KOPT-K1 (cell line): ENCODE results near the gene MAD1L1.

Source experiments
- H3K27ac ChIP-seq: fragments of 200-600 bp; sonication (generic); 2 replicates; pipeline ENCODE4 v1.5.1; 2016; ENCODE audit warnings: antibody characterized with exemption, mild to moderate bottlenecking, low read depth, low read length; ENCODE audit not compliant: poor library complexity, severe bottlenecking
- H3K36me3 ChIP-seq: fragments of 200-600 bp; sonication (generic); 2 replicates; pipeline ENCODE4 v1.5.1; 2017; ENCODE audit warnings: antibody characterized with exemption, mild to moderate bottlenecking, low read length, moderate library complexity; ENCODE audit not compliant: insufficient read depth
- H3K9me3 ChIP-seq: fragments of 200-600 bp; sonication (generic); 2 replicates; pipeline ENCODE4 v1.5.1; 2017; ENCODE audit warnings: antibody characterized with exemption, low read length, mild to moderate bottlenecking; ENCODE audit not compliant: insufficient read depth, poor library complexity, severe bottlenecking

The MAD1L1 gene

GRCh38 chr7:1918881-1919525 lies 313.7 kb downstream of the MAD1L1 start:
- Histone ChIP-seq H3K27ac (no peak overlapping the region), H3K9me3 (no peaks in the 10 kb centered on the region), H3K36me3 (peaks cover 21% of the 10 kb centered on the region; the same call in 1 of the 2 replicates)

- H3K27ac ChIP-seq, result no peak overlapping the region
- peaks cover 18% of the 10 kb centered on the region; the same call in 1 of the 2 replicates for H3K36me3 ChIP-seq
- no peaks in the 10 kb centered on the region for H3K9me3 ChIP-seq
Measured at GRCh38 chr7:1918063-1918645, 314.6 kb downstream of the MAD1L1 start.

- Histone ChIP-seq H3K27ac (no peak overlapping the region), H3K36me3 (peaks cover 11% of the 10 kb centered on the region; the same call in 1 of the 2 replicates), H3K9me3 (no peaks in the 10 kb centered on the region)
Measured at GRCh38 chr7:1917221-1918062, 315.3 kb downstream of the MAD1L1 start.

GRCh38 chr7:1916601-1916970 lies 316.2 kb downstream of the MAD1L1 start:
- H3K36me3 ChIP-seq, result peaks cover 5% of the 10 kb centered on the region; the same call in 1 of the 2 replicates
- H3K9me3 ChIP-seq, result no peaks in the 10 kb centered on the region

GRCh38 chr7:1915956-1916600 lies 316.7 kb downstream of the MAD1L1 start:
- Histone ChIP-seq H3K36me3 (peaks cover 5% of the 10 kb centered on the region; the same call in 1 of the 2 replicates), H3K9me3 (no peaks in the 10 kb centered on the region), H3K27ac (no peak overlapping the region)

More at GRCh38 chr7:1916601-1916970, 316.2 kb downstream of the MAD1L1 start:
- H3K27ac ChIP-seq, result no peak overlapping the region

GRCh38 chr7:1915326-1915725 lies 317.4 kb downstream of the MAD1L1 start:
- Histone ChIP-seq H3K27ac (no peak overlapping the region), H3K36me3 (peaks cover 5% of the 10 kb centered on the region; the same call in 1 of the 2 replicates), H3K9me3 (no peaks in the 10 kb centered on the region)

GRCh38 chr7:1914743-1915142 lies 318.0 kb downstream of the MAD1L1 start:
- Histone ChIP-seq H3K9me3 (no peaks in the 10 kb centered on the region), H3K36me3 (peaks cover 5% of the 10 kb centered on the region; the same call in 1 of the 2 replicates), H3K27ac (no peak overlapping the region)

- no peaks in the 10 kb centered on the region for H3K9me3 ChIP-seq
- H3K27ac ChIP-seq, result no peak overlapping the region
- H3K36me3 ChIP-seq, result peaks cover 5% of the 10 kb centered on the region; the same call in 1 of the 2 replicates
Measured at GRCh38 chr7:1914321-1914720, 318.4 kb downstream of the MAD1L1 start.

GRCh38 chr7:1913466-1914282 lies 319.1 kb downstream of the MAD1L1 start:
- no peaks in the 10 kb centered on the region for H3K9me3 ChIP-seq
- H3K27ac ChIP-seq, result no peak overlapping the region
- peaks cover 5% of the 10 kb centered on the region; the same call in 1 of the 2 replicates for H3K36me3 ChIP-seq

GRCh38 chr7:1912593-1913465 lies 319.9 kb downstream of the MAD1L1 start:
- Histone ChIP-seq H3K36me3 (peaks cover 5% of the 10 kb centered on the region; the same call in 1 of the 2 replicates), H3K27ac (no peak overlapping the region), H3K9me3 (no peaks in the 10 kb centered on the region)

GRCh38 chr7:1911571-1911970 lies 321.2 kb downstream of the MAD1L1 start:
- Histone ChIP-seq H3K36me3 (peaks cover 5% of the 10 kb centered on the region; the same call in 1 of the 2 replicates), H3K27ac (no peak overlapping the region), H3K9me3 (no peaks in the 10 kb centered on the region)

GRCh38 chr7:1910827-1911226 lies 321.9 kb downstream of the MAD1L1 start:
- no peak overlapping the region for H3K27ac ChIP-seq
- no peaks in the 10 kb centered on the region for H3K9me3 ChIP-seq

GRCh38 chr7:1910081-1910685 lies 322.6 kb downstream of the MAD1L1 start:
- Histone ChIP-seq H3K27ac (no peak overlapping the region), H3K36me3 (peaks cover 5% of the 10 kb centered on the region; the same call in 1 of the 2 replicates), H3K9me3 (no peaks in the 10 kb centered on the region)

More at GRCh38 chr7:1910827-1911226, 321.9 kb downstream of the MAD1L1 start:
- peaks cover 5% of the 10 kb centered on the region; the same call in 1 of the 2 replicates for H3K36me3 ChIP-seq
